ENCODE data around the gene NAXD.

NAXD gene

GRCh38 chr13:110610955-110611595 is 4.3 kb upstream of the NAXD start:
- no peak for TF ChIP-seq CTCF (IDR thresholded peaks at IDR 0.05; ENCODE audit: insufficient read depth, low read length, poor library complexity, severe bottlenecking)
- TF ChIP-seq EZH2phosphoT487 (conservative IDR thresholded peaks at IDR 0.05; ENCODE audit: low read length) = no peak
- Histone ChIP-seq H3K79me2 (ENCODE audit: insufficient read depth, low read length) (peaks cover 2% of the 10 kb centered on the region), H3K27ac (ENCODE audit: low read depth, low read length) (no peak overlapping the region), H3K9me2 (replicated peaks; ENCODE audit: insufficient read depth, low read length) (no peaks in the 10 kb centered on the region), H3K36me3 (ENCODE audit: low read length) (no peaks in the 10 kb centered on the region), H3K9me3 (ENCODE audit: insufficient read depth, low read length) (no peaks in the 10 kb centered on the region), H3K4me2 (ENCODE audit: low read depth, low read length, poor library complexity, severe bottlenecking) (no peak overlapping the region), H3F3A (ENCODE audit: insufficient read depth) (no peaks in the 10 kb centered on the region), H3K27me3 (ENCODE audit: low read length) (no peaks in the 10 kb centered on the region), H4K20me1 (ENCODE audit: low read depth, low read length) (no peaks in the 10 kb centered on the region), H3K9ac (ENCODE audit: low read length) (no peak overlapping the region), H3K4me3 (ENCODE audit: insufficient read depth, low read length, poor library complexity, severe bottlenecking) (no peak overlapping the region), H2AFZ (ENCODE audit: low read depth, low read length, severe bottlenecking) (no peak overlapping the region)

GRCh38 chr13:110615005-110615321 is 382 bp upstream of the NAXD start:
- Histone ChIP-seq H3F3A (ENCODE audit: insufficient read depth) (no peaks in the 10 kb centered on the region), H2AFZ (ENCODE audit: low read depth, low read length, severe bottlenecking) (peak overlapping the region; percentile 77), H4K20me1 (ENCODE audit: low read depth, low read length) (no peaks in the 10 kb centered on the region), H3K27ac (ENCODE audit: low read depth, low read length) (no peak overlapping the region), H3K4me3 (ENCODE audit: insufficient read depth, low read length, poor library complexity, severe bottlenecking) (no peak overlapping the region), H3K79me2 (ENCODE audit: insufficient read depth, low read length) (peaks cover 40% of the 10 kb centered on the region), H3K9ac (ENCODE audit: low read length) (no peak overlapping the region), H3K4me2 (ENCODE audit: low read depth, low read length, poor library complexity, severe bottlenecking) (peak overlapping the region; percentile 65), H3K27me3 (ENCODE audit: low read length) (no peaks in the 10 kb centered on the region), H3K9me3 (ENCODE audit: insufficient read depth, low read length) (no peaks in the 10 kb centered on the region), H3K9me2 (replicated peaks; ENCODE audit: insufficient read depth, low read length) (no peaks in the 10 kb centered on the region), H3K36me3 (ENCODE audit: low read length) (no peaks in the 10 kb centered on the region)
- no peak for TF ChIP-seq EZH2phosphoT487 (conservative IDR thresholded peaks at IDR 0.05; ENCODE audit: low read length)
- TF ChIP-seq CTCF (IDR thresholded peaks at IDR 0.05; ENCODE audit: insufficient read depth, low read length, poor library complexity, severe bottlenecking) = no peak

- Histone ChIP-seq H3K36me3 (ENCODE audit: low read length) (no peaks in the 10 kb centered on the region), H3K9ac (ENCODE audit: low read length) (peak overlapping the region; percentile 70), H3K27me3 (ENCODE audit: low read length) (no peaks in the 10 kb centered on the region), H3K4me3 (ENCODE audit: insufficient read depth, low read length, poor library complexity, severe bottlenecking) (peak overlapping the region; percentile 57), H3K9me2 (replicated peaks; ENCODE audit: insufficient read depth, low read length) (no peaks in the 10 kb centered on the region), H3K79me2 (ENCODE audit: insufficient read depth, low read length) (peaks cover 52% of the 10 kb centered on the region), H3F3A (ENCODE audit: insufficient read depth) (no peaks in the 10 kb centered on the region), H3K27ac (ENCODE audit: low read depth, low read length) (0 out of 2 replicates have a peak overlapping the region, but pooled peaks have one; percentile 24), H3K9me3 (ENCODE audit: insufficient read depth, low read length) (no peaks in the 10 kb centered on the region), H4K20me1 (ENCODE audit: low read depth, low read length) (no peaks in the 10 kb centered on the region), H3K4me2 (ENCODE audit: low read depth, low read length, poor library complexity, severe bottlenecking) (peak overlapping the region; percentile 65), H2AFZ (ENCODE audit: low read depth, low read length, severe bottlenecking) (no peak overlapping the region)
- TF ChIP-seq CTCF (IDR thresholded peaks at IDR 0.05; ENCODE audit: insufficient read depth, low read length, poor library complexity, severe bottlenecking) (peak; percentile 13), EZH2phosphoT487 (conservative IDR thresholded peaks at IDR 0.05; ENCODE audit: low read length) (no peak)
Observed at GRCh38 chr13:110616103-110617101, 1.1 kb downstream of the NAXD start.

Data from SU-DHL-6 (cell line).